ENCODE data around the gene LYST.
"Not testable (repeated sequence)": the region's sequence is repeated elsewhere in the genome, so short reads cannot be mapped to it uniquely, and the experiment has no call there.

LYST gene

DNA sequence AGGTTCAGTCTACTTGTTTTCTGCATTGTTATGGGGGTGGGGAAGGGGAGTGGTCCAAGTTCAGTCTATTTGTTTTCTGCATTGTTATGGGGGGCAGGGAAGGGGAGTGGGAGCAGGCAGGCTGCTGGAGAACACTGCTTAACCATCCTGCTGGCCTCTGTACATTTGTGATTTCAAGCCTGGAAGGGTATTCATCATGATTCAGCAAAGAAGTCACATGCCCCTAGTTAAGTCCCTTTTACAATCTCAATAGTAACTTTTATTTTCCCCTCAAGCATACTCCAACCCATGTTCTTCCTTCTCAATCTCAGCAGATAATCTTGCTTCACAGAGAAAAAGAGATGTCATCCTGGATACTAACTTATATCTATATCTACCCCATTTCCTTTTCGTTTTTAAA lies 7.9 kb downstream of the LYST start:
- TF ChIP-seq FOXP2 (optimal IDR thresholded peaks at IDR 0.05; ENCODE audit: control extremely low read depth, extremely low read length, insufficient read depth) (no peak), EZH2 (IDR thresholded peaks at IDR 0.05) (no peak), POLR2AphosphoS5 (IDR thresholded peaks at IDR 0.05; ENCODE audit: borderline replicate concordance, low read depth, low read length) (no peak)
- no peak overlapping the region for H3K4me3 ChIP-seq
- H3K9ac ChIP-seq (ENCODE audit: insufficient read length) = no peak overlapping the region
- no peaks in the 10 kb centered on the region for H3K36me3 ChIP-seq (ENCODE audit: insufficient read depth, low read length)
- no peak overlapping the region for H3K27ac ChIP-seq
- no peaks in the 10 kb centered on the region for H3K9me3 ChIP-seq (ENCODE audit: low read depth, low read length)
- DNase-seq (ENCODE audit: low read depth, low spot score) = no peak

DNA sequence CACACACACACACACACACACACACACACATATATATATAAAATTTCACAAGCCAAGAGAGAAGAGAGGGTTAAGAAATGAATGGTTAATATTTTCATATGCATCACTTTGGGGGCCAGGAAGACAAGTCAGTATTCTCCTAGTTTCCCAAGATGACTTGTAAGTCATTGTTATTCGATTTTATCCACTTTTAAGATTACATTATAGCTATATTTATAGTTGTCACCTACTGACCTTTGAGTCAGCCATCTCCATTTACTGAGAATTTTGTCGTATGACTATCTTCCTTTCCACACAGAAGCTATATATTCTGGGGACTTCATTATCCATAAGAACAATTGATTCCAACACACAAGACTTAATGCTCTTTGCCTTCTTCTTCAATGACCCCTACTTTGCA lies 8.9 kb downstream of the LYST start:
- DNase-seq (ENCODE audit: low read depth, low spot score) = no peak
- no peaks in the 10 kb centered on the region for H3K36me3 ChIP-seq (ENCODE audit: insufficient read depth, low read length)
- H3K27ac ChIP-seq = no peak overlapping the region
- no peak overlapping the region for H3K9ac ChIP-seq (ENCODE audit: insufficient read length)
- TF ChIP-seq POLR2AphosphoS5 (IDR thresholded peaks at IDR 0.05; ENCODE audit: borderline replicate concordance, low read depth, low read length) (no peak), EZH2 (IDR thresholded peaks at IDR 0.05) (no peak), FOXP2 (optimal IDR thresholded peaks at IDR 0.05; ENCODE audit: control extremely low read depth, extremely low read length, insufficient read depth) (no peak)
- H3K4me3 ChIP-seq = no peak overlapping the region
- no peaks in the 10 kb centered on the region for H3K9me3 ChIP-seq (ENCODE audit: low read depth, low read length)

DNA sequence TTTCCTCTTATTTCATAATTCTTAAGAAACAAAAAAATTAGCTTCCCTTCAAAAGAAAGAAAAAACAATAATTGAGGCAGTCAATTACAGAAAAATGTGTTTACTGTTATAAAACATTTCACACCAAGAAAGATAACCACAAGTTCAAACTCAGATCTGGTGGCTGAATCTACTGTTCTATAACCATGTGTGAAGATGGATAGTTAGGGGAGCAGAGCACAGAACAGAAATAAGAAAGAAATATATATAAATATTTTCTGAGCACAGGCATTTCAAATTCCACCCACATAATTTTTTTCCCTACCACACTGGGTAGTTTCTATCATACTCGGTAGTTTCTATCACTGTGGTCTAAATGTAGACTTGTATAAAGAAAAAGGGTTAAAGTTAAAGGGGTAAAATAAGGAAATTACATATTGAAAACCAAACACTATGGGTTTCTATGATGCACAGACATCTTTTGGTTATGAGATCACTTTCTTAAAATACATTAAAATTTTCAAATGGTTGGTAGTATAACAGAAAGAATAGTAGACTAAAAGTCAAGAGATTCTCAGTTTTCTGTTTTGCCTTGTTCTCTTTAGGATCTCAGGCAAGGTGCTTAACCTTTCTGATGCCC lies 10.8 kb downstream of the LYST start:
- no peaks in the 10 kb centered on the region for H3K36me3 ChIP-seq (ENCODE audit: insufficient read depth, low read length)
- TF ChIP-seq EZH2 (IDR thresholded peaks at IDR 0.05) (no peak), FOXP2 (optimal IDR thresholded peaks at IDR 0.05; ENCODE audit: control extremely low read depth, extremely low read length, insufficient read depth) (no peak), POLR2AphosphoS5 (IDR thresholded peaks at IDR 0.05; ENCODE audit: borderline replicate concordance, low read depth, low read length) (no peak)
- H3K9me3 ChIP-seq (ENCODE audit: low read depth, low read length) = no peaks in the 10 kb centered on the region
- no peak overlapping the region for H3K9ac ChIP-seq (ENCODE audit: insufficient read length)
- DNase-seq (ENCODE audit: low read depth, low spot score) = no peak
- H3K27ac ChIP-seq = no peak overlapping the region
- no peak overlapping the region for H3K4me3 ChIP-seq

- no peaks in the 10 kb centered on the region for H3K9me3 ChIP-seq (ENCODE audit: low read depth, low read length)
- no peaks in the 10 kb centered on the region for H3K36me3 ChIP-seq (ENCODE audit: insufficient read depth, low read length)
- no peak overlapping the region for H3K9ac ChIP-seq (ENCODE audit: insufficient read length)
- H3K4me3 ChIP-seq = no peak overlapping the region
- DNase-seq (ENCODE audit: low read depth, low spot score) = no peak
- TF ChIP-seq POLR2AphosphoS5 (IDR thresholded peaks at IDR 0.05; ENCODE audit: borderline replicate concordance, low read depth, low read length) (no peak), FOXP2 (optimal IDR thresholded peaks at IDR 0.05; ENCODE audit: control extremely low read depth, extremely low read length, insufficient read depth) (no peak), EZH2 (IDR thresholded peaks at IDR 0.05) (no peak)
- H3K27ac ChIP-seq = no peak overlapping the region
Measured at GRCh38 chr1:235854347-235854746, 12.4 kb downstream of the LYST start.

GRCh38 chr1:235853653-235854052 lies 13.1 kb downstream of the LYST start:
- Histone ChIP-seq H3K9me3 (ENCODE audit: low read depth, low read length) (no peaks in the 10 kb centered on the region), H3K4me3 (no peak overlapping the region), H3K36me3 (ENCODE audit: insufficient read depth, low read length) (no peaks in the 10 kb centered on the region), H3K9ac (ENCODE audit: insufficient read length) (no peak overlapping the region), H3K27ac (no peak overlapping the region)
- TF ChIP-seq EZH2 (IDR thresholded peaks at IDR 0.05) (no peak), POLR2AphosphoS5 (IDR thresholded peaks at IDR 0.05; ENCODE audit: borderline replicate concordance, low read depth, low read length) (no peak), FOXP2 (optimal IDR thresholded peaks at IDR 0.05; ENCODE audit: control extremely low read depth, extremely low read length, insufficient read depth) (no peak)
- no peak for DNase-seq (ENCODE audit: low read depth, low spot score)

GRCh38 chr1:235852887-235853286 lies 13.8 kb downstream of the LYST start:
- Histone ChIP-seq H3K9ac (ENCODE audit: insufficient read length) (no peak overlapping the region), H3K36me3 (ENCODE audit: insufficient read depth, low read length) (no peaks in the 10 kb centered on the region), H3K9me3 (ENCODE audit: low read depth, low read length) (no peaks in the 10 kb centered on the region), H3K27ac (no peak overlapping the region), H3K4me3 (no peak overlapping the region)
- no peak for DNase-seq (ENCODE audit: low read depth, low spot score)
- no peak for TF ChIP-seq FOXP2 (optimal IDR thresholded peaks at IDR 0.05; ENCODE audit: control extremely low read depth, extremely low read length, insufficient read depth)
- TF ChIP-seq POLR2AphosphoS5 (IDR thresholded peaks at IDR 0.05; ENCODE audit: borderline replicate concordance, low read depth, low read length) = no peak
- TF ChIP-seq EZH2 (IDR thresholded peaks at IDR 0.05) = no peak

- H3K4me3 ChIP-seq = no peak overlapping the region
- DNase-seq (ENCODE audit: low read depth, low spot score) = no peak
- no peaks in the 10 kb centered on the region for H3K36me3 ChIP-seq (ENCODE audit: insufficient read depth, low read length)
- no peaks in the 10 kb centered on the region for H3K9me3 ChIP-seq (ENCODE audit: low read depth, low read length)
- no peak overlapping the region for H3K9ac ChIP-seq (ENCODE audit: insufficient read length)
- TF ChIP-seq FOXP2 (optimal IDR thresholded peaks at IDR 0.05; ENCODE audit: control extremely low read depth, extremely low read length, insufficient read depth) = no peak
- no peak for TF ChIP-seq POLR2AphosphoS5 (IDR thresholded peaks at IDR 0.05; ENCODE audit: borderline replicate concordance, low read depth, low read length)
- TF ChIP-seq EZH2 (IDR thresholded peaks at IDR 0.05) = no peak
- H3K27ac ChIP-seq = no peak overlapping the region
Measured at GRCh38 chr1:235851939-235852338, 14.8 kb downstream of the LYST start.

- not testable (repeated sequence) for H3K9me3 ChIP-seq (ENCODE audit: low read depth, low read length); H3K36me3 ChIP-seq (ENCODE audit: insufficient read depth, low read length); H3K9ac ChIP-seq (ENCODE audit: insufficient read length); DNase-seq (ENCODE audit: low read depth, low spot score); H3K4me3 ChIP-seq; H3K27ac ChIP-seq
Measured at GRCh38 chr1:235848251-235848650, 18.5 kb downstream of the LYST start.

DNA sequence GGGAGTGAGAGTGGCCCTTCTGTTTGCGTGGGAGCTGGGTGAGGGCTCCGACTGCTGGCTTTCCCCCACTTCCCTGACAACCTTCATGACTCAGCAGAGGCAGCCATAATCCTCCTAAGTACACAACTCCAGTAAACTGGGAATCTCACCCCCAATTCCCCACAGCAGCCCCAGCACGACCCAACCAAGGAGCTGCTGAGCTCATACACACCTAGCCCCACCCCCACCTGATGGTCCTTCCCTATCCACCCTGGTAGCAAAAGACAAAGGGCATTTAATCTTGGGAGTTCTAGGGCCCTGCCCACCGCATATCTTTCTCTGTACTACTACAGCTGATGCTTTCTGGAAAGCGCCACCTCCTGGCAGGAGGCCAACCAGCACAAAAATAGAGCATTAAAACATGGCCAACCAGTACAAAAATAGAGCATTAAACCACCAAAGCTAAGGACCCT lies 21.0 kb downstream of the LYST start:
- not testable (repeated sequence) for H3K27ac ChIP-seq; H3K36me3 ChIP-seq (ENCODE audit: insufficient read depth, low read length); H3K9ac ChIP-seq (ENCODE audit: insufficient read length); H3K9me3 ChIP-seq (ENCODE audit: low read depth, low read length); H3K4me3 ChIP-seq; DNase-seq (ENCODE audit: low read depth, low spot score)

Data from SK-N-MC (cell line).